Upper lobe of left lung (tissue), 6 donors: ENCODE data around the gene BMP8B. TPM values are rescaled to one million over a fixed set of nuclear protein-coding genes. Genes with fewer than 3 reads are reported as not detected.
"Not testable (repeated sequence)": the region's sequence is repeated elsewhere in the genome, so short reads cannot be mapped to it uniquely, and the experiment has no call there.

Experiments
- ATAC-seq, 2 donors: fragments of 200-7000 bp; cut with Tn5 transposase; one replicate each; pipeline ENCODE4 v1.9.1; 2022; ENCODE audit warnings: mild to moderate bottlenecking in 2 of 2, moderate library complexity in 2 of 2; ENCODE audit not compliant: low FRiP score in 2 of 2
- DNase-seq, 2 donors: peaks; one replicate each; pipeline ENCODE4 v3.0.0-alpha.2; 2019 to 2020
- H3K27ac ChIP-seq, 4 donors: fragments of 200-600 bp; sonication (generic); one replicate each; pipeline ENCODE4 v1.5.1; 2016 to 2019
- H3K27me3 ChIP-seq, 4 donors: fragments of 200-600 bp; sonication (generic); one replicate each; pipeline ENCODE4 v1.5.1; 2017 to 2019
- H3K36me3 ChIP-seq, 4 donors: fragments of 200-600 bp; sonication (generic); one replicate each; pipeline ENCODE4 v1.5.1; 2016 to 2019
- H3K4me1 ChIP-seq, 4 donors: fragments of 200-600 bp; sonication (generic); one replicate each; pipeline ENCODE4 v1.5.1; 2018 to 2019
- H3K4me3 ChIP-seq, 4 donors: fragments of 200-600 bp; sonication (generic); one replicate each; pipeline ENCODE4 v1.5.1; 2017 to 2019; ENCODE audit warnings: mild to moderate bottlenecking in 2 of 4, moderate library complexity in 1 of 4
- H3K9me3 ChIP-seq, 4 donors: fragments of 200-600 bp; sonication (generic); one replicate each; pipeline ENCODE4 v1.5.1; 2018 to 2019
- EP300 ChIP-seq, 4 donors: sonication (generic); formaldehyde crosslinking; IDR thresholded peaks; one replicate each; pipeline ENCODE4 v1.5.1; 2017; ENCODE audit warnings: antibody characterized with exemption in 4 of 4, control low read depth in 2 of 4
- POLR2A ChIP-seq, 4 donors: fragments of 450-650 bp; IDR thresholded peaks; one replicate each; pipeline ENCODE4 v1.5.1; 2016 to 2017; ENCODE audit warnings: antibody characterized with exemption in 4 of 4, mild to moderate bottlenecking in 2 of 4
- POLR2AphosphoS5 ChIP-seq, 2 donors: sonication (generic); formaldehyde crosslinking; IDR thresholded peaks; one replicate each; pipeline ENCODE4 v1.5.1; 2017; ENCODE audit warnings: antibody characterized with exemption in 2 of 2
- WGBS, 2 donors: methylation state at CpG; one replicate each; pipeline ENCODE4 v1.1.5; 2017 to 2018; 5-methylcytosine and 5-hydroxymethylcytosine counted together
- total RNA-seq, 6 donors: library from RNA; depleted of rRNA in 4 of 6; stranded (reverse); fragments of >200 nt in 4 of 6; gene quantifications; one replicate each; pipeline versions ENCODE4 v1.1.0 to v1.2.1, GENCODE V29; 2016 to 2021
- TF ChIP-seq, protein P1 (sequence below), 6 experiments: fragments of 450-650 bp in 4 of 6; fragments of 200-600 bp in 2 of 6; sonication (generic) in 2 of 6; IDR thresholded peaks; one replicate each; pipeline ENCODE4 v1.5.1; 2016 to 2019; ENCODE audit warnings: antibody characterized with exemption in 6 of 6
- donor health status: DM: no; HTN: no; CAD: no; lungs with moderate emphysema.
- donor health status: DM: no; HTN: yes; CAD: no; lungs with severe emphysema.

The BMP8B gene
- total RNA-seq, 6 donors from 2014 or later, result 1.2 to 5.2 (median 2.3) TPM

DNA sequence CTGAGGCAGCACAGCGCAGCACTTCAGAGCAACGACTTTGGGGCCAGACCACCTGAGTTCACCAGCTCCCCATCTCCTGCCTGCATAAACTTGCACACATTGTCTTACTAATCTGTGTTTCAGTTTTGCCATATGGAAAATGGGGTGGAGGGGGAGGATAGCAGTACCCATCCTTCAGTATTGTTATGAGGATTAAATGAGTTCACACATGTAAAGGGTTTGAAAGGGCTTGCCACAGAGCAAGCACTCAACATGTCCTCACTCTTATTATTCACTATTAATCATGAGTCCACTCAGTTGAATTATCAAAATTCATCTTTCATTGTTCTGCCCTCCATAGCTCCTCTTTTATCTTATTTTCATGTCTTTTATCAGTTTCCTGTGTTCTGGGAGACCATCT is 40.1 kb upstream of the BMP8B start:
- Histone ChIP-seq H3K4me3 (no peak overlapping the region), H3K27ac (no peak overlapping the region), H3K36me3 (no peaks in the 10 kb centered on the region), H3K4me1 (no peaks in the 10 kb centered on the region), H3K27me3 (no peaks in the 10 kb centered on the region), H3K9me3 (no peaks in the 10 kb centered on the region)
- ATAC-seq, result no peak
- WGBS, 2 donors, result 85 to 95% methylated on average over 2 of the region's 2 CpGs
- no peak for TF ChIP-seq EP300 (IDR thresholded peaks at IDR 0.05)
- no peak for TF ChIP-seq POLR2A (IDR thresholded peaks at IDR 0.05)
- no peak for TF ChIP-seq POLR2AphosphoS5 (IDR thresholded peaks at IDR 0.05)
- TF ChIP-seq, protein P1, sequence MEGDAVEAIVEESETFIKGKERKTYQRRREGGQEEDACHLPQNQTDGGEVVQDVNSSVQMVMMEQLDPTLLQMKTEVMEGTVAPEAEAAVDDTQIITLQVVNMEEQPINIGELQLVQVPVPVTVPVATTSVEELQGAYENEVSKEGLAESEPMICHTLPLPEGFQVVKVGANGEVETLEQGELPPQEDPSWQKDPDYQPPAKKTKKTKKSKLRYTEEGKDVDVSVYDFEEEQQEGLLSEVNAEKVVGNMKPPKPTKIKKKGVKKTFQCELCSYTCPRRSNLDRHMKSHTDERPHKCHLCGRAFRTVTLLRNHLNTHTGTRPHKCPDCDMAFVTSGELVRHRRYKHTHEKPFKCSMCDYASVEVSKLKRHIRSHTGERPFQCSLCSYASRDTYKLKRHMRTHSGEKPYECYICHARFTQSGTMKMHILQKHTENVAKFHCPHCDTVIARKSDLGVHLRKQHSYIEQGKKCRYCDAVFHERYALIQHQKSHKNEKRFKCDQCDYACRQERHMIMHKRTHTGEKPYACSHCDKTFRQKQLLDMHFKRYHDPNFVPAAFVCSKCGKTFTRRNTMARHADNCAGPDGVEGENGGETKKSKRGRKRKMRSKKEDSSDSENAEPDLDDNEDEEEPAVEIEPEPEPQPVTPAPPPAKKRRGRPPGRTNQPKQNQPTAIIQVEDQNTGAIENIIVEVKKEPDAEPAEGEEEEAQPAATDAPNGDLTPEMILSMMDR (IDR thresholded peaks at IDR 0.05), result no peak
- DNase-seq, result no peak

DNA sequence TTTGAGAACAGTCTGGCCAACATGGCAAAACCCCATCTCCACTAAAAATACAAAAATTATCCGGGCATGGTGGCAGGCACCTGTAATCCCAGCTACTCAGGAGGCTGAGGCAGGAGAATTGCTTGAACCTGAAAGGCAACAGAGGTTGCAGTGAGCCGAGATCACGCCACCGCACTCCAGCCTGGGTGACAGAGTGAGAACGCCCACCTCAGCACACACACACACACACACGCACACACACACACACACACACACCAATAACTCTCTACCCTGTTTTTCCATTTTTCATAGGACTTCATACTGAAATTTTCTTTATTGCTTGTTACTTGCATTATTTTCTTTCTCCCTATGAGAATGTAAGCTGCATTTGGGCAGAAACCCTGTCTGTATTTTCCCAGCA is 39.6 kb upstream of the BMP8B start:
- H3K27me3 ChIP-seq, H3K4me1 ChIP-seq, H3K4me3 ChIP-seq, ATAC-seq, DNase-seq, H3K36me3 ChIP-seq, H3K27ac ChIP-seq, H3K9me3 ChIP-seq: not testable (repeated sequence)
- WGBS, 2 donors, result 85 to 91% methylated on average over 6 of the region's 6 CpGs

DNA sequence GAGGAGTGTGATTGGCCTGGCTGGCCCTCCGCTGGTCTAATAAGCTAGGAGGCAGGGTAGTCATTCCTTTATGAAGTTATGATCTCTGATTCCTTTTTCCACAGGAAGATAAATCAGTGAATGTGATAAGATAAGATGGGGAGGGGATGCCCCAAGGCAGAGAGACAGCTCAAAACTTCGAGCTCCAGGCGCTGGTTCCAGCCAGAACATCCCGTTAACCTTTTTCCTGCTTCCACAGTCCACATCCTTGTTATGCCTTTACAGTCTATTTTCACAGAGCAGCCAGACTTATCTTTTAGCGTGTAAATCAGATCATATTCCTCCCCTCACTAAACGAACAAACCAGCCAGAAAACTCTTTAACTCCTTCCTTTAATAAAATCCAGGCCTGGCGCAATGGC is 38.5 kb upstream of the BMP8B start:
- Histone ChIP-seq H3K4me3 (no peak overlapping the region), H3K4me1 (no peaks in the 10 kb centered on the region), H3K36me3 (no peaks in the 10 kb centered on the region), H3K27me3 (no peaks in the 10 kb centered on the region), H3K9me3 (no peaks in the 10 kb centered on the region), H3K27ac (no peak overlapping the region)
- no peak for TF ChIP-seq POLR2AphosphoS5 (IDR thresholded peaks at IDR 0.05)
- TF ChIP-seq, protein P1 (IDR thresholded peaks at IDR 0.05), result no peak
- TF ChIP-seq POLR2A (IDR thresholded peaks at IDR 0.05), result no peak
- TF ChIP-seq EP300 (IDR thresholded peaks at IDR 0.05), result no peak
- DNase-seq (no peak), ATAC-seq (no peak)
- 77 to 79% methylated on average over 7 of the region's 7 CpGs for WGBS, 2 donors

DNA sequence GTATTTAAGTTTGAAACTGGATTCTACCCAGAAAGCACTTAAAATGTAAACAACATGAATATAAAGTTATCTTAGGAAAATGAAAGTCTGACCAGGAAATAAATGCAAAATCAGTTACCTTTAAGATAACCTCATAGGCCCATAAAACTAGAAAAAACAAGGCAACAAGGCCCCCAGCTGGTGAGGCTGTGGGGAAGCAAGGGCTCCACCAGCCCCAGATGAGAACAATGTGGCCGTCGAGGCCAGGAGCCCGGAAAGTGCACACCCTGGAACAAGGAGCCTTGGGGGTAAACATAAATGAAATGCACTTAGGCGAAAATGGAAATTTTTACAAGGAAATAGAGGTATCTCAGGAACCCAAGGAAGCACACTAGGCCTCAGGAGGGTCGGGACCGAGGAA is 37.9 kb upstream of the BMP8B start:
- Histone ChIP-seq H3K4me3 (no peak overlapping the region), H3K4me1 (no peaks in the 10 kb centered on the region), H3K36me3 (no peaks in the 10 kb centered on the region), H3K27ac (no peak overlapping the region), H3K27me3 (no peaks in the 10 kb centered on the region), H3K9me3 (no peaks in the 10 kb centered on the region)
- TF ChIP-seq EP300 (IDR thresholded peaks at IDR 0.05), result no peak
- no peak for TF ChIP-seq POLR2A (IDR thresholded peaks at IDR 0.05)
- TF ChIP-seq, protein P1 (IDR thresholded peaks at IDR 0.05), result no peak
- 77 to 80% methylated on average over 6 of the region's 6 CpGs for WGBS, 2 donors
- ATAC-seq (no peak), DNase-seq (no peak)

DNA sequence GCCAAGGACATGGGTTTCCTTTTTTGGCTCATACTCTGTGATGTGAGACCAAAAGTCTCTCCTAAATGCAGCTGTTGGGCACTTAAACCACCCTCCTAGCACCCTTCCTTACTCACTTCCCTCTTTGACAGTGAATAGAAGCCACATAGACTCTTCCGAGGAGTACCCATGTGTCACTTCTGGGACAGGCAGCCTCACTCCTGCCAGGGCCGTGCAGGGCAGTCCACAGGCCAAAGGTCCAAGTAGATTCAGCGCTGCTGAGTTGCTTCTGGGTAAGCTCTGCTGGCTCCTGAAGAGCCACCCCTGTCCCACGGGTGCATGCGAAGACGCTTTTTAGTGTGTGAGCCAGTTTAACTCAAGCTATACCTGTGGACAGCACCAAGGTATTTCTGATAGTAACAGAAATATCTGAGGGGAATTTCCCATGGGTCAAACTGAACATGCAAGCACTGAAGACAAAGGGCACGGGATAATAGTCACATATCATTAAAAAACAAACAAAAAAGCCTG is 36.8 kb upstream of the BMP8B start:
- Histone ChIP-seq H3K27me3 (no peaks in the 10 kb centered on the region), H3K9me3 (no peaks in the 10 kb centered on the region), H3K27ac (no peak overlapping the region), H3K4me1 (no peaks in the 10 kb centered on the region), H3K36me3 (no peaks in the 10 kb centered on the region), H3K4me3 (no peak overlapping the region)
- DNase-seq, result no peak
- peak in 1 of 2 donors; percentile 56 for ATAC-seq
- TF ChIP-seq EP300 (IDR thresholded peaks at IDR 0.05), result no peak
- TF ChIP-seq POLR2AphosphoS5 (IDR thresholded peaks at IDR 0.05), result no peak
- TF ChIP-seq POLR2A (IDR thresholded peaks at IDR 0.05), result no peak
- TF ChIP-seq, protein P1 (IDR thresholded peaks at IDR 0.05), result no peak
- WGBS, 2 donors, result 66 to 80% methylated on average over 7 of the region's 7 CpGs

DNA sequence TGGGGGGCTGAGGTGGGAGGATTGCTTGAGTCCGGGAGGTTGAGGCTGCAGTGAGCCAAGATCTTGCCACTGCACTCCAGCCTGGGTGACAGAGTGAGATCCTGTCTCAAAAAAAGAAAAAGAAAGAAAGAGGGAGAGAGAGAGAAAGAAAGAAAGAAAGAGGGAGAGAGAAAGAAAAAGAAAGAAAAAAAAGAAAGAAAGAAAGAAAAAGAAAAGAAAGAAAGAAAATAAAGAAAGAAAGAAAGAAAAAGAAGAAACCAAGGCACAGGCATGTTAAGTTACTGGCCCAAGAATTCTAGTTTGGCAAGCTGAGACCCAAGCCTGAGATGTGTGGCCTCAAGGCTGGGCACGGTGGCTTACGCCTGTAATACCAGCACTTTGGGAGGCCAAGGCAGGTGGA is 34.8 kb upstream of the BMP8B start:
- not testable (repeated sequence) for H3K27me3 ChIP-seq

More for the DNA sequence above, 34.8 kb upstream of the BMP8B start:
- 85 to 96% methylated on average over 3 of the region's 3 CpGs for WGBS, 2 donors
- not testable (repeated sequence) for H3K27ac ChIP-seq, H3K4me3 ChIP-seq, DNase-seq, H3K36me3 ChIP-seq, H3K9me3 ChIP-seq, ATAC-seq, H3K4me1 ChIP-seq
